ENCODE measurements around the gene C19orf81.

The C19orf81 gene

DNA sequence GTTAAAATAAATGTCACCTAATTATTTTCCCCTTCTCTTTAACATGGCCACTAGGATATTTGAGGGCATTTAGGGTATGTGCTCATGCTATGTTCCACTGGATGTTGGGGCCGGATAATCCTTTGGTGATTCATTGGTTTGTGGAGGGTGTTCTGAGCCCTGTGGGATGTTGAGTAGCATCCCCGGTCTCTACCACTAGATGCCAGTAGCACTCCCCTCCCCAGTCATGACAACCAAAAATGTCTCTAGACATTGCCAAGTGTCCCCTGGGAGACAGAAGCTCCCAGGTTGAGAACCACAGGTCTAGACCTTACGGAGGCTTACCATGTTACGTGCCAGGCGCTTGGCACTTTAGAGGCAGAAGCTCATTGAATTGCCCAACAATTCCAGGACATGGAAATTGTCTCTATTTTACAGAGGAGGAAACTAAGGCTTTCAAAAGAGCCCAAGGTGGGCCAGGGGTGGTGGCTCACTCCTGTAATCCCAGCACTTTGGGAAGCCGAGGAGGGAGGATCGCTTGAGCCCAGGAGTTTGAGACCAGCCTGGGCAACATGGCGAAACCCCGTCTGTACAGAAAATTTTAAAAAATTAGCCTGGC lies 56.3 kb downstream of the C19orf81 start:
- Histone ChIP-seq H3K9me3 (ENCODE audit: insufficient read depth, low read depth, low read length) (peaks cover 15% of the 10 kb centered on the region), H3K27ac (ENCODE audit: low read depth, low read length) (no peak overlapping the region), H3K27me3 (ENCODE audit: insufficient read depth, low read length) (peaks cover 3% of the 10 kb centered on the region; the same call in 1 of the 2 replicates), H3K4me1 (ENCODE audit: insufficient read depth, low read length) (no peaks in the 10 kb centered on the region), H3K9ac (ENCODE audit: low read depth, low read length) (no peak overlapping the region), H3K36me3 (ENCODE audit: insufficient read depth, low read length) (no peaks in the 10 kb centered on the region), H3K4me3 (ENCODE audit: low read length) (no peak overlapping the region)
- 76% methylated on average over 9 of the region's 9 CpGs for WGBS

GRCh38 chr19:50706387-50706786 lies 57.1 kb downstream of the C19orf81 start:
- no peak overlapping the region for H3K4me3 ChIP-seq (ENCODE audit: low read length)
- WGBS: 75% methylated on average over 5 of the region's 5 CpGs
- no peaks in the 10 kb centered on the region for H3K36me3 ChIP-seq (ENCODE audit: insufficient read depth, low read length)
- H3K27me3 ChIP-seq (ENCODE audit: insufficient read depth, low read length): peaks cover 3% of the 10 kb centered on the region; the same call in 1 of the 2 replicates
- no peak overlapping the region for H3K9ac ChIP-seq (ENCODE audit: low read depth, low read length)
- no peaks in the 10 kb centered on the region for H3K4me1 ChIP-seq (ENCODE audit: insufficient read depth, low read length)
- H3K27ac ChIP-seq (ENCODE audit: low read depth, low read length): no peak overlapping the region
- H3K9me3 ChIP-seq (ENCODE audit: insufficient read depth, low read depth, low read length): peaks cover 13% of the 10 kb centered on the region

DNA sequence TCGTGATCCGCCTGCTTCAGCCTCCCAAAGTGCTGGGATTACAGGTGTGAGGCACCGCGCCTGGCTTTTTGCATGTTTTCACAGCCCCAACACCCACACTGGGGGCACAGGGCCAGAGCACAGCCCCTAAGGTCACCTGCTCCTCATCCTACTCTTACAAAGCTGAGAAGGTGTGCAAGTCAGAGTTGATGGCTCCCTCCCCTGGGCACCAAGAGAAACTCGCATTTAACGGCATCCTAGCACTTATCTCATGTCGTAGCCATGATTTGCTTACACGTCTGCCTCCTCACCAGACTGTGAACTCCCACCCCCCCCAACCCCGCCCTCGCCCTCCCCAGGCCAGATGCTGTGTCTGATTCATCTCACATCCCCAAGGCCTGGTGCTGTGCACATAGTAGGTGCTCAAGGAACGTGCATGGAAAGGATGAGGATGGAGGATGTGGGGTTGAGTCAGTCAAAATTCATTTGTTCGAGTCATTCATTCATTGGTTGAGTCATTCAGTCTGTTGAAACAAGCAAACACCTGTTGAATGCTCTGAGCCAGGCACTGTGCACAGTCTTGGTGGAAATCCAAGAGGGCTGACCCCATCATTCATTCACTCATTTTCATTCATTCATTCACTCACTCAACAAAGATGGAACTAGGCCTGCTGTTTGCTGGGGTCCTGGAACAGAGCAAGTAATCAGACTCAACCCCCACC lies 59.1 kb downstream of the C19orf81 start:
- H3K36me3 ChIP-seq (ENCODE audit: insufficient read depth, low read length): no peaks in the 10 kb centered on the region
- H3K4me1 ChIP-seq (ENCODE audit: insufficient read depth, low read length): no peaks in the 10 kb centered on the region
- 72% methylated on average over 12 of the region's 12 CpGs for WGBS
- no peak overlapping the region for H3K27ac ChIP-seq (ENCODE audit: low read depth, low read length)
- H3K9me3 ChIP-seq (ENCODE audit: insufficient read depth, low read depth, low read length): peaks cover 21% of the 10 kb centered on the region
- no peak overlapping the region for H3K9ac ChIP-seq (ENCODE audit: low read depth, low read length)
- no peaks in the 10 kb centered on the region for H3K27me3 ChIP-seq (ENCODE audit: insufficient read depth, low read length)
- no peak overlapping the region for H3K4me3 ChIP-seq (ENCODE audit: low read length)

All from HUES64 (cell line).